ENCODE measurements around the gene CDKN2AIP. TPM values are rescaled to one million over a fixed set of nuclear protein-coding genes. Genes with fewer than 3 reads are reported as not detected.

The CDKN2AIP gene
- total RNA-seq, 1 experiment from 2014 or later = 24.0 TPM

- no peaks in the 10 kb centered on the region for H3K23me2 ChIP-seq (ENCODE audit: insufficient read length, low read depth, low read length, poor library complexity, severe bottlenecking)
- Mint-ChIP-seq H3K36me3 (ENCODE audit: insufficient read depth in 1 of 3, low read depth in 3 of 3) (peaks cover 4 to 15% (median 8%) of the 10 kb centered on the region in 3 experiments; a peak in 5 of 7 replicates), H3K27ac (no peak overlapping the region; a peak in 1 of 7 replicates), H3K4me1 (peaks cover 28 to 36% of the 10 kb centered on the region in 2 experiments), H3K9me3 (peaks cover 11 to 13% of the 10 kb centered on the region in 2 experiments), H3K27me3 (ENCODE audit: low read depth) (peaks cover 3% of the 10 kb centered on the region; the same call in 1 of the 2 replicates), H3K4me3 (no peak overlapping the region)
- H3K4ac ChIP-seq (ENCODE audit: low read depth, low read length) = no peak overlapping the region
- no peak overlapping the region for H2BK15ac ChIP-seq (ENCODE audit: low read depth, low read length)
- H4K20me1 ChIP-seq (ENCODE audit: control insufficient read depth, insufficient read depth, insufficient read length) = no peaks in the 10 kb centered on the region
- no peak overlapping the region for H3K4me2 ChIP-seq (ENCODE audit: insufficient read depth, insufficient read length, low read length)
- no peaks in the 10 kb centered on the region for H3K79me1 ChIP-seq (ENCODE audit: insufficient read depth, low read depth, low read length, poor library complexity, severe bottlenecking)
- no peak overlapping the region for H4K5ac ChIP-seq (ENCODE audit: insufficient read length, low read depth, low read length)
- no peak overlapping the region for H4K8ac ChIP-seq (replicated peaks; ENCODE audit: insufficient read length, low read depth, low read length)
- H3K4me1 ChIP-seq (ENCODE audit: insufficient read depth, low read length) = no peaks in the 10 kb centered on the region; the same call in 1 of the 2 replicates
- no peak for DNase-seq
- no peak overlapping the region for H2AFZ ChIP-seq (ENCODE audit: low read length)
- no peak overlapping the region for H3K18ac ChIP-seq (ENCODE audit: insufficient read length, low read depth, low read length)
- no peak overlapping the region for H2BK12ac ChIP-seq (ENCODE audit: insufficient read length, low read depth, low read length)
- no peak overlapping the region for H3T11ph ChIP-seq (ENCODE audit: low read length)
- no peak overlapping the region for H3K56ac ChIP-seq (ENCODE audit: insufficient read length, low read depth, low read length)
- H4K91ac ChIP-seq (ENCODE audit: insufficient read length, low read depth, low read length) = no peak overlapping the region
- no peak overlapping the region for H2AK5ac ChIP-seq (ENCODE audit: insufficient read length, low read length)
- H3K27ac ChIP-seq (ENCODE audit: insufficient read length, low read depth, low read length) = no peak overlapping the region
- H3K79me2 ChIP-seq (ENCODE audit: insufficient read depth, low read length) = no peaks in the 10 kb centered on the region
- H2BK120ac ChIP-seq (ENCODE audit: low read depth, low read length, poor library complexity, severe bottlenecking) = no peak overlapping the region
- no peak overlapping the region for H3K23ac ChIP-seq (ENCODE audit: insufficient read length, low read depth, low read length)
- H2BK5ac ChIP-seq (ENCODE audit: insufficient read length, low read length) = no peak overlapping the region
- H2BK20ac ChIP-seq (ENCODE audit: low read depth, low read length, poor library complexity, severe bottlenecking) = no peak overlapping the region
- no peak overlapping the region for H3K14ac ChIP-seq (ENCODE audit: insufficient read depth, low read length)
- no CpG with 5 or more reads among the region's 1 CpG for WGBS (ENCODE audit: extremely low coverage, insufficient read length, low lambda C conversion rate)
- peaks cover 1% of the 10 kb centered on the region for H3K9me3 ChIP-seq (ENCODE audit: control insufficient read depth, low read depth, low read length)
- H3K9ac ChIP-seq (ENCODE audit: extremely low read depth, insufficient read length, low read length) = no peak overlapping the region
- no peak for TF ChIP-seq CTCF (conservative IDR thresholded peaks at IDR 0.05)
- no peaks in the 10 kb centered on the region for H3K27me3 ChIP-seq (ENCODE audit: insufficient read depth, low read length)
These were observed 7.0 kb upstream of the CDKN2AIP start for GRCh38 chr4:183437452-183437851.

All from H9 (cell line).